Esophagus (tissue), 2 donors: ENCODE data around the gene PSMA5. TPM values are rescaled to one million over a fixed set of nuclear protein-coding genes. Genes with fewer than 3 reads are reported as not detected.

Experiments used
- H3K27ac ChIP-seq, 2 donors: one replicate each; pipeline ENCODE4 v1.5.1; 2013; ENCODE audit warnings: low read depth in 2 of 2, mild to moderate bottlenecking in 2 of 2, inconsistent platforms in 1 of 2, low read length in 1 of 2, moderate library complexity in 1 of 2
- H3K27me3 ChIP-seq, 2 donors: one replicate each; pipeline ENCODE4 v1.6.1; 2013; ENCODE audit warnings: low read length in 2 of 2, control low read depth in 1 of 2, mild to moderate bottlenecking in 1 of 2; ENCODE audit not compliant: insufficient read depth in 2 of 2, control insufficient read depth in 1 of 2
- H3K36me3 ChIP-seq, 2 donors: one replicate each; pipeline ENCODE4 v1.6.1; 2013; ENCODE audit warnings: low read length in 1 of 2; ENCODE audit not compliant: control insufficient read depth in 2 of 2, insufficient read depth in 2 of 2
- H3K4me1 ChIP-seq, 2 donors: one replicate each; pipeline ENCODE4 v1.6.1; 2013; ENCODE audit warnings: low read length in 1 of 2; ENCODE audit not compliant: control insufficient read depth in 2 of 2, insufficient read depth in 2 of 2
- H3K4me3 ChIP-seq, 2 donors: one replicate each; pipeline ENCODE4 v1.5.1; 2013; ENCODE audit warnings: low read length in 2 of 2, mild to moderate bottlenecking in 2 of 2, low read depth in 1 of 2, moderate library complexity in 1 of 2
- H3K9me3 ChIP-seq, 2 donors: one replicate each; pipeline ENCODE4 v1.6.1; 2013; ENCODE audit warnings: mild to moderate bottlenecking in 2 of 2, low read depth in 1 of 2, low read length in 1 of 2, moderate library complexity in 1 of 2; ENCODE audit not compliant: control insufficient read depth in 2 of 2, insufficient read depth in 1 of 2
- WGBS, 2 donors: extraction: QIAGEN DNeasy Blood & Tissue Kit; methylation state at CpG; one replicate each; pipeline ENCODE4 v1.1.7; 2013; 5-methylcytosine and 5-hydroxymethylcytosine counted together
- polyA plus RNA-seq, 2 donors: library from polyadenylated mRNA; stranded (reverse); fragments of 200-250 nt; gene quantifications; one replicate each; pipeline ENCODE4 v1.2.3, GENCODE V29; 2013
- donor health status: healthy with polysubstance abuse.
- donor health status: Bipolar disorder and iron deficiency.

The PSMA5 gene
- polyA plus RNA-seq, 2 donors, result 19.5 to 63.6 TPM

GRCh38 chr1:109357616-109358015 lies 68.6 kb downstream of the PSMA5 start:
- H3K9me3 ChIP-seq, result no peaks in the 10 kb centered on the region
- H3K4me3 ChIP-seq, result no peak overlapping the region
- peaks cover 0 to 2% of the 10 kb centered on the region in 2 donors for H3K36me3 ChIP-seq
- no peaks in the 10 kb centered on the region for H3K27me3 ChIP-seq
- no peaks in the 10 kb centered on the region for H3K4me1 ChIP-seq
- 91 to 94% methylated on average over 1 of the region's 1 CpG for WGBS, 2 donors
- no peak overlapping the region for H3K27ac ChIP-seq

GRCh38 chr1:109356915-109357314 lies 69.3 kb downstream of the PSMA5 start:
- Histone ChIP-seq H3K9me3 (no peaks in the 10 kb centered on the region), H3K36me3 (peaks cover 0 to 2% of the 10 kb centered on the region in 2 donors), H3K4me1 (no peaks in the 10 kb centered on the region), H3K27me3 (no peaks in the 10 kb centered on the region), H3K27ac (no peak overlapping the region), H3K4me3 (no peak overlapping the region)
- 96 to 100% methylated on average over 1 of the region's 1 CpG for WGBS, 2 donors

- H3K27ac ChIP-seq, result no peak overlapping the region
- no peaks in the 10 kb centered on the region for H3K27me3 ChIP-seq
- H3K9me3 ChIP-seq, result no peaks in the 10 kb centered on the region
- WGBS, 2 donors, result 49 to 68% methylated on average over 1 of the region's 1 CpG
- peaks cover under 1% of the 10 kb centered on the region in 2 donors for H3K4me1 ChIP-seq
- no peak overlapping the region for H3K4me3 ChIP-seq
- H3K36me3 ChIP-seq, result peaks cover 0 to 2% of the 10 kb centered on the region in 2 donors
Measured at GRCh38 chr1:109356505-109356904, 69.7 kb downstream of the PSMA5 start.

- Histone ChIP-seq H3K27ac (no peak overlapping the region), H3K9me3 (no peaks in the 10 kb centered on the region), H3K36me3 (peaks cover 0 to 2% of the 10 kb centered on the region in 2 donors), H3K4me1 (peaks cover 2 to 4% of the 10 kb centered on the region in 2 donors), H3K4me3 (no peak overlapping the region), H3K27me3 (no peaks in the 10 kb centered on the region)
- WGBS, 2 donors, result 94 to 99% methylated on average over 3 of the region's 3 CpGs
Measured at GRCh38 chr1:109354929-109355328, 71.3 kb downstream of the PSMA5 start.

- WGBS, 2 donors, result 75 to 76% methylated on average over 5 of the region's 5 CpGs
- peaks cover 2 to 4% of the 10 kb centered on the region in 2 donors for H3K4me1 ChIP-seq
- no peak overlapping the region for H3K4me3 ChIP-seq
- no peak overlapping the region for H3K27ac ChIP-seq
- H3K27me3 ChIP-seq, result no peaks in the 10 kb centered on the region
- H3K9me3 ChIP-seq, result no peaks in the 10 kb centered on the region
- H3K36me3 ChIP-seq, result peaks cover 2 to 7% of the 10 kb centered on the region in 2 donors
Measured at GRCh38 chr1:109351457-109351856, 74.8 kb downstream of the PSMA5 start.

- Histone ChIP-seq H3K4me1 (peaks cover 2 to 4% of the 10 kb centered on the region in 2 donors), H3K36me3 (peaks cover 2 to 7% of the 10 kb centered on the region in 2 donors), H3K9me3 (no peaks in the 10 kb centered on the region), H3K4me3 (no peak overlapping the region), H3K27me3 (no peaks in the 10 kb centered on the region), H3K27ac (no peak overlapping the region)
- 88 to 91% methylated on average over 1 of the region's 1 CpG for WGBS, 2 donors
Measured at GRCh38 chr1:109350655-109351054, 75.6 kb downstream of the PSMA5 start.

GRCh38 chr1:109350182-109350581 lies 76.1 kb downstream of the PSMA5 start:
- WGBS, 2 donors, result 87 to 95% methylated on average over 4 of the region's 4 CpGs
- Histone ChIP-seq H3K27me3 (no peaks in the 10 kb centered on the region), H3K4me3 (no peak overlapping the region), H3K36me3 (peaks cover 2 to 7% of the 10 kb centered on the region in 2 donors), H3K9me3 (no peaks in the 10 kb centered on the region), H3K27ac (no peak overlapping the region), H3K4me1 (peaks cover 2 to 4% of the 10 kb centered on the region in 2 donors)

Other genes with a start within 250 kb of the PSMA5 start
- gene SARS1, start 212.5 kb downstream of the PSMA5 start, polyA plus RNA-seq, result 100 to 1,000 TPM in 1 of 2 donors, 10 to 100 TPM in 1; 31.4 to 124 TPM
- gene CELSR2, start 176.9 kb downstream of the PSMA5 start, polyA plus RNA-seq, result 10 to 100 TPM; 17.4 to 19.4 TPM
- gene PSRC1, start 143.3 kb downstream of the PSMA5 start, polyA plus RNA-seq, result 10 to 100 TPM in 1 of 2 donors, 1 to 10 TPM in 1; 6.3 to 10.4 TPM
- gene MYBPHL, start 119.4 kb downstream of the PSMA5 start, polyA plus RNA-seq, result under 1 TPM; 0.08 to 0.14 TPM
- gene SORT1, start 28.5 kb downstream of the PSMA5 start, polyA plus RNA-seq, result 10 to 100 TPM; 25.3 to 34.9 TPM
- gene SYPL2, start 40.1 kb upstream of the PSMA5 start, polyA plus RNA-seq, result under 1 TPM; 0.16 to 0.38 TPM
- 1 to 10 TPM; 3.6 to 6.4 TPM for gene ATXN7L2, start 57.5 kb upstream of the PSMA5 start, polyA plus RNA-seq
- gene CYB561D1, start 67.6 kb upstream of the PSMA5 start, polyA plus RNA-seq, result 1 to 10 TPM; 3.7 to 4.8 TPM
- 1 to 10 TPM in 1 of 2 donors, under 1 TPM in 1; 0.71 to 1.6 TPM for gene AMIGO1, start 83.3 kb upstream of the PSMA5 start, polyA plus RNA-seq
- gene GPR61, start 113.4 kb upstream of the PSMA5 start, polyA plus RNA-seq, result under 1 TPM in 1 of 2 donors, not detected in 1; 0.06 TPM
- gene GNAI3, start 122.2 kb upstream of the PSMA5 start, polyA plus RNA-seq, result 1 to 10 TPM; 3.5 to 6.8 TPM
- not detected for gene GNAT2, start 193.2 kb upstream of the PSMA5 start, polyA plus RNA-seq
- gene AMPD2, start 193.4 kb upstream of the PSMA5 start, polyA plus RNA-seq, result 10 to 100 TPM; 15.7 to 16.3 TPM
- gene GSTM4, start 229.7 kb upstream of the PSMA5 start, polyA plus RNA-seq, result 10 to 100 TPM; 22.9 to 26.4 TPM
- 100 to 1,000 TPM in 1 of 2 donors, 10 to 100 TPM in 1; 52.0 to 130 TPM for gene GSTM2, start 241.6 kb upstream of the PSMA5 start, polyA plus RNA-seq